ENCODE results near the gene TNRC6A. TPM values are rescaled to one million over a fixed set of nuclear protein-coding genes. Genes with fewer than 3 reads are reported as not detected.

Gene TNRC6A
- total and polyA plus RNA-seq, 4 donors = 9.3 to 42.3 (median 22.9) TPM

DNA sequence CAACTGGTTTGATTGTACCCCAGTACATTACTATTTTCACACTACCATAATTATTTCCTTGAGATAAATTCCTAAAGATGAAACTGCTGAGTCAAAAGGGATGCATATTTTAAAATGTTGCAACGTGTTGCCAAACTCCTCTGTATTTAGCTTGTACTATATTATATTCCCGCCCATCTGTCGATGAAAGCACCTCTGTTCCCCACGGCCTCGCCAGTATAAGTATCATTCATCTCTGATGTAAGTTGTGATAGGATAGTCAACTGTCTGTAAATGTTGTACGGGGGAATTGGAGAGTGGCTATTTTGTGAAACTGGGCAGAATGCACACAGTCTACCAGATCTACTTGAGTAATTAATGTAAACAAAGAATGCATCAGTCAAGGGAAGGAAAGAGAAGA, 47.7 kb upstream of the TNRC6A start:
- no peak overlapping the region for H3K27ac ChIP-seq (ENCODE audit: low read depth in 1 of 2, low read length in 2 of 2)
- no peak overlapping the region for H3K4me3 ChIP-seq (ENCODE audit: low read depth in 1 of 3, low read length in 3 of 3)
- no peak overlapping the region for H3K9ac ChIP-seq (ENCODE audit: low read depth in 1 of 2, low read length in 2 of 2)
- DNase-seq (ENCODE audit: low spot score) = no peak
- no peaks in the 10 kb centered on the region for H3K27me3 ChIP-seq (ENCODE audit: control insufficient read depth in 4 of 4, insufficient read depth in 4 of 4, low read length in 3 of 4)
- whole genome bisulfite sequencing = 74% methylated on average over 6 of the region's 6 CpGs
- no peak for TF ChIP-seq HNF4G (IDR thresholded peaks at IDR 0.05)
- TF ChIP-seq YY1 (IDR thresholded peaks at IDR 0.05) = no peak
- no peak for TF ChIP-seq SP1 (IDR thresholded peaks at IDR 0.05)
- no peak for TF ChIP-seq NR2F2 (IDR thresholded peaks at IDR 0.05)
- no peak for TF ChIP-seq TAF1 (conservative IDR thresholded peaks at IDR 0.05)
- TF ChIP-seq ZBTB33 (IDR thresholded peaks at IDR 0.05) = no peak
- no peak for TF ChIP-seq RAD21 (IDR thresholded peaks at IDR 0.05)
- TF ChIP-seq FOXA2 (IDR thresholded peaks at IDR 0.05) = no peak
- TF ChIP-seq JUND (IDR thresholded peaks at IDR 0.05) = no peak
- TF ChIP-seq, protein P1, sequence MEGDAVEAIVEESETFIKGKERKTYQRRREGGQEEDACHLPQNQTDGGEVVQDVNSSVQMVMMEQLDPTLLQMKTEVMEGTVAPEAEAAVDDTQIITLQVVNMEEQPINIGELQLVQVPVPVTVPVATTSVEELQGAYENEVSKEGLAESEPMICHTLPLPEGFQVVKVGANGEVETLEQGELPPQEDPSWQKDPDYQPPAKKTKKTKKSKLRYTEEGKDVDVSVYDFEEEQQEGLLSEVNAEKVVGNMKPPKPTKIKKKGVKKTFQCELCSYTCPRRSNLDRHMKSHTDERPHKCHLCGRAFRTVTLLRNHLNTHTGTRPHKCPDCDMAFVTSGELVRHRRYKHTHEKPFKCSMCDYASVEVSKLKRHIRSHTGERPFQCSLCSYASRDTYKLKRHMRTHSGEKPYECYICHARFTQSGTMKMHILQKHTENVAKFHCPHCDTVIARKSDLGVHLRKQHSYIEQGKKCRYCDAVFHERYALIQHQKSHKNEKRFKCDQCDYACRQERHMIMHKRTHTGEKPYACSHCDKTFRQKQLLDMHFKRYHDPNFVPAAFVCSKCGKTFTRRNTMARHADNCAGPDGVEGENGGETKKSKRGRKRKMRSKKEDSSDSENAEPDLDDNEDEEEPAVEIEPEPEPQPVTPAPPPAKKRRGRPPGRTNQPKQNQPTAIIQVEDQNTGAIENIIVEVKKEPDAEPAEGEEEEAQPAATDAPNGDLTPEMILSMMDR (IDR thresholded peaks at IDR 0.05; ENCODE audit: low read depth, low read length, missing input control) = no peak
- TF ChIP-seq HNF4A (conservative IDR thresholded peaks at IDR 0.05) = no peak
- TF ChIP-seq RXRA (IDR thresholded peaks at IDR 0.05) = no peak
- no peak for TF ChIP-seq MAX (IDR thresholded peaks at IDR 0.05)
- TF ChIP-seq, protein P2, sequence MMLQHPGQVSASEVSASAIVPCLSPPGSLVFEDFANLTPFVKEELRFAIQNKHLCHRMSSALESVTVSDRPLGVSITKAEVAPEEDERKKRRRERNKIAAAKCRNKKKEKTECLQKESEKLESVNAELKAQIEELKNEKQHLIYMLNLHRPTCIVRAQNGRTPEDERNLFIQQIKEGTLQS (IDR thresholded peaks at IDR 0.05) = no peak
- no peak for TF ChIP-seq REST (IDR thresholded peaks at IDR 0.05)
- TF ChIP-seq FOXA1 (IDR thresholded peaks at IDR 0.05) = no peak
- TF ChIP-seq GABPA (IDR thresholded peaks at IDR 0.05 in 1 of 2, conservative IDR thresholded peaks at IDR 0.05 in 1 of 2) = no peak
- TF ChIP-seq EGR1 (IDR thresholded peaks at IDR 0.05; ENCODE audit: low read depth in 2 of 2) = no peak
- H3K36me3 ChIP-seq (ENCODE audit: control insufficient read depth in 4 of 4, insufficient read depth in 3 of 4, low read depth in 1 of 4, low read length in 3 of 4) = no peaks in the 10 kb centered on the region
- H3K4me1 ChIP-seq (ENCODE audit: control insufficient read depth in 4 of 4, insufficient read depth in 4 of 4, low read length in 3 of 4) = peaks cover 0 to 1% (median 0%) of the 10 kb centered on the region in 4 donors
- no peaks in the 10 kb centered on the region for H3K9me3 ChIP-seq (ENCODE audit: control insufficient read depth in 4 of 4, low read length in 3 of 4)

Data from liver (tissue), 9 donors.